ENCODE results near the gene NT5DC4.

NT5DC4 gene

DNA sequence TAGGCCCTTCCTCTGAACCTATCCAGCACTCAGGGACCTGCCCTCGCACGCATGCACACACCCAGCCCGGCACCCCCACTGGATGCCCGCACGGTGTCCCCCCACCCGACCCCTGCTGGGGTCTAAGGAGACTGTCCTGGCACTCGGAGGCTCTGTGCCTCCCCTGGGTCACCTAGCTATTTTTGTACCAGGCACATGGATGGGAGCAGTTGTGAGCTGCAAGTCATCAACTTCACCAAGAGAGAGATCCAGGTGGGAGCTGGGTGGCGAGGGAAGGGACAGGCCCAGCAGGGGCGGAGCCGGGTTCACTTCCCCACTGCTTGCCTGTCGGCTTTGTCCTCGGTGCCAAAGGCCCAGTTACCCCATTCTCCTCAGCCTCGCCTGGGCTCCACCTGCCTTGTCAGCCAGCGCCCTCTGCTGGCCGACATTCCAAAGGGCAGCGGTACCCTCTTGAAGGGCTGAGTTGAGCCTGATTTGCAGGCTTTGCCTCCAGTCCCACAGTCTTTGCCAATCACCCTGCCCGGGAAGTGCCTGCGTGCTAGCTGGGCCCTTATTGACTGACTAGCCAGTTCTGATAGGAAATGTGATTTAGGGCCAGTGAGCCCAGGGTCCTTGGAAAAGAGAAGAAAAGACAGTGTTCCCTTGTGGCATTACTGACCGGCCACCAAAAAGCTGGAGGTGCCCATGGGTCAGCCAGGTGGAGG is 5.8 kb downstream of the NT5DC4 start:
- no peak overlapping the region for H2BK12ac ChIP-seq (ENCODE audit: low read length)
- no peak overlapping the region for H3K4me2 ChIP-seq (ENCODE audit: low read length)
- H3K9ac ChIP-seq (ENCODE audit: low read length), result no peak overlapping the region
- H3K23ac ChIP-seq (ENCODE audit: low read length), result no peak overlapping the region
- H2BK120ac ChIP-seq (ENCODE audit: insufficient read depth, low read length, poor library complexity), result no peak overlapping the region
- no peak overlapping the region for H3K4me3 ChIP-seq (ENCODE audit: low read depth, low read length)
- no peaks in the 10 kb centered on the region for H3K79me1 ChIP-seq (ENCODE audit: low read length)
- no peak overlapping the region for H2AK5ac ChIP-seq (ENCODE audit: low read length)
- no peak overlapping the region for H3K27ac ChIP-seq (ENCODE audit: low read depth, low read length)
- no peak overlapping the region for H3K4ac ChIP-seq (ENCODE audit: low read depth, low read length)
- DNase-seq, result peak; percentile 90 to 98
- H3K14ac ChIP-seq (ENCODE audit: low read length), result no peak overlapping the region
- no peak overlapping the region for H3K18ac ChIP-seq (ENCODE audit: low read length)
- H4K12ac ChIP-seq (ENCODE audit: low read depth, low read length), result peak overlapping the region; percentile 9
- no peaks in the 10 kb centered on the region for H3K36me3 ChIP-seq (ENCODE audit: control insufficient read depth in 1 of 2, insufficient read depth in 2 of 2, low read length in 2 of 2)
- no peak overlapping the region for H2BK5ac ChIP-seq (ENCODE audit: low read depth, low read length, poor library complexity)
- peak overlapping the region; percentile 8 for H4K91ac ChIP-seq (ENCODE audit: low read depth, low read length)
- peak overlapping the region; percentile 41 for H4K8ac ChIP-seq (ENCODE audit: low read depth, low read length)
- H3K9me3 ChIP-seq (ENCODE audit: insufficient read depth, low read depth, low read length), result peaks cover 3% of the 10 kb centered on the region
- no CpG with 5 or more reads among the region's 19 CpGs for WGBS (ENCODE audit: extremely low coverage, insufficient coverage, insufficient read length)
- no peaks in the 10 kb centered on the region for H3K27me3 ChIP-seq (ENCODE audit: insufficient read depth, low read length)
- no peaks in the 10 kb centered on the region for H3K4me1 ChIP-seq (ENCODE audit: control insufficient read depth in 1 of 2, insufficient read depth in 2 of 2, low read length in 2 of 2)
- peak overlapping the region; percentile 59 for H2AFZ ChIP-seq (ENCODE audit: insufficient read depth, low read length, poor library complexity)
- H3K79me2 ChIP-seq (ENCODE audit: control insufficient read depth, insufficient read depth, low read length, poor library complexity), result no peaks in the 10 kb centered on the region

DNA sequence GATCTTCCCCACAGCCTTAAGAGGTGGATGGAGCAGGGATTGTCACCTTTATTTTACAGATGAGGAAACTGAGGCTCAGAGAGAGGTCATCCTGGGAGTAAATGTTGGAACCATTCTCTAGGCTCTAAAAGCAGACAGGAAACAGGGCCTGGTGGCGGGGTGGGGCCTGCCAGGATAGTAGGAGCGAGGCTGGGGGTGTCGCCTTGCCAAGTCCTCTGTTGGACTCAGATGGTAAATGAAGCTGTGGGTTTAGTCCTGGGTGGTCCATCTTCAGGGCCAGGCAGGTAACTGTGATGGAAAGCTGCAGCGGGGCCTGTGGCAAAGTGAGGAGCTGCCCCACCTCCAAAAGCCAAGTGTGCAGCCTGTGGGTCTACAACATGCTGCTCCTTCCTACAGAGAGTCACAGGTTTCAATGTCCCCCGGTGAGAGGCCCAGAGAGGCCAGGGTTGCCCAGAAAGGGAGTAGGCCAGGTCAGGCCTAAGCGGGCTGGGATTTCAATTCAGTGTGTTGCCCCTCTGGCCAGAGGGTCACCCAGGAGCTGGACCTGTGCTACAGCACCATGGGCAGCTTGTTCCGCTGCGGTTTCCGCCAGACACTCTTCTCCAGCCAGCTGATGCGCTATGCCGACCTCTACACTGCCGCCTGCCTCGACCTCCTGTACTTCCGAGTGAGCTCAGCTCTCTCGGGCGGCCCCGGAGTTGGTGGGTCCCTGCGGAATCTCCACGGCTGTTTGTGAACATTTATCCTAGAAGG is 6.6 kb downstream of the NT5DC4 start:
- WGBS (ENCODE audit: extremely low coverage, insufficient coverage, insufficient read length), result no CpG with 5 or more reads among the region's 19 CpGs
- no peaks in the 10 kb centered on the region for H3K79me1 ChIP-seq (ENCODE audit: low read length)
- H2AK5ac ChIP-seq (ENCODE audit: low read length), result no peak overlapping the region
- no peaks in the 10 kb centered on the region for H3K4me1 ChIP-seq (ENCODE audit: control insufficient read depth in 1 of 2, insufficient read depth in 2 of 2, low read length in 2 of 2)
- no peak overlapping the region for H3K4me3 ChIP-seq (ENCODE audit: low read depth, low read length)
- no peaks in the 10 kb centered on the region for H3K36me3 ChIP-seq (ENCODE audit: control insufficient read depth in 1 of 2, insufficient read depth in 2 of 2, low read length in 2 of 2)
- no peak overlapping the region for H3K4ac ChIP-seq (ENCODE audit: low read depth, low read length)
- no peak overlapping the region for H2BK12ac ChIP-seq (ENCODE audit: low read length)
- no peak overlapping the region for H3K4me2 ChIP-seq (ENCODE audit: low read length)
- H4K12ac ChIP-seq (ENCODE audit: low read depth, low read length), result no peak overlapping the region
- H3K14ac ChIP-seq (ENCODE audit: low read length), result no peak overlapping the region
- no peak overlapping the region for H4K8ac ChIP-seq (ENCODE audit: low read depth, low read length)
- no peak overlapping the region for H3K27ac ChIP-seq (ENCODE audit: low read depth, low read length)
- H3K18ac ChIP-seq (ENCODE audit: low read length), result no peak overlapping the region
- no peak overlapping the region for H3K23ac ChIP-seq (ENCODE audit: low read length)
- no peak overlapping the region for H2AFZ ChIP-seq (ENCODE audit: insufficient read depth, low read length, poor library complexity)
- H4K91ac ChIP-seq (ENCODE audit: low read depth, low read length), result no peak overlapping the region
- no peak for DNase-seq
- no peak overlapping the region for H2BK120ac ChIP-seq (ENCODE audit: insufficient read depth, low read length, poor library complexity)
- no peak overlapping the region for H2BK5ac ChIP-seq (ENCODE audit: low read depth, low read length, poor library complexity)
- H3K27me3 ChIP-seq (ENCODE audit: insufficient read depth, low read length), result no peaks in the 10 kb centered on the region
- no peak overlapping the region for H3K9ac ChIP-seq (ENCODE audit: low read length)
- H3K9me3 ChIP-seq (ENCODE audit: insufficient read depth, low read depth, low read length), result peaks cover 3% of the 10 kb centered on the region
- no peaks in the 10 kb centered on the region for H3K79me2 ChIP-seq (ENCODE audit: control insufficient read depth, insufficient read depth, low read length, poor library complexity)

DNA sequence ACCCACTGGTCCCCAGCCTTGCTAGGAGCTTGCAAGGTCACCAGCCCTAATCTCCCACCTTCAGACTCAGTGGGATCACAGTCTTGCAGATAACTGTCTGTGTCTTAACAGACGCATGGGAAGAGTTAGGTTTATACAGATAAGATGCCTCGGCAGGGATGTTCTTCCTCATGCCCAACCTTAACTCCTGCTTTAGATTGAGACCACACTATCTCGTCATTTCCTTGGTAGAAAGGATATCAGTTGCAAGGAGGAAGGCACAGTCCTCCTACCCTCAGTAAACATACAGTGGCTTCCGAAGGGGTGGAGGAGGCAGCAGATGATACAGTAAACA is 7.2 kb downstream of the NT5DC4 start:
- Histone ChIP-seq H2AK5ac (ENCODE audit: low read length) (no peak overlapping the region), H3K4me3 (ENCODE audit: low read depth, low read length) (no peak overlapping the region), H3K4me1 (ENCODE audit: control insufficient read depth in 1 of 2, insufficient read depth in 2 of 2, low read length in 2 of 2) (no peaks in the 10 kb centered on the region), H3K4ac (ENCODE audit: low read depth, low read length) (no peak overlapping the region), H3K27me3 (ENCODE audit: insufficient read depth, low read length) (no peaks in the 10 kb centered on the region), H3K14ac (ENCODE audit: low read length) (no peak overlapping the region), H2BK120ac (ENCODE audit: insufficient read depth, low read length, poor library complexity) (no peak overlapping the region), H4K91ac (ENCODE audit: low read depth, low read length) (no peak overlapping the region), H3K79me1 (ENCODE audit: low read length) (no peaks in the 10 kb centered on the region), H2BK5ac (ENCODE audit: low read depth, low read length, poor library complexity) (no peak overlapping the region), H3K27ac (ENCODE audit: low read depth, low read length) (no peak overlapping the region), H3K36me3 (ENCODE audit: control insufficient read depth in 1 of 2, insufficient read depth in 2 of 2, low read length in 2 of 2) (no peaks in the 10 kb centered on the region), H4K8ac (ENCODE audit: low read depth, low read length) (no peak overlapping the region), H3K9me3 (ENCODE audit: insufficient read depth, low read depth, low read length) (peaks cover 3% of the 10 kb centered on the region), H2BK12ac (ENCODE audit: low read length) (no peak overlapping the region), H3K23ac (ENCODE audit: low read length) (no peak overlapping the region), H2AFZ (ENCODE audit: insufficient read depth, low read length, poor library complexity) (no peak overlapping the region), H3K18ac (ENCODE audit: low read length) (no peak overlapping the region), H3K9ac (ENCODE audit: low read length) (no peak overlapping the region), H4K12ac (ENCODE audit: low read depth, low read length) (no peak overlapping the region), H3K79me2 (ENCODE audit: control insufficient read depth, insufficient read depth, low read length, poor library complexity) (no peaks in the 10 kb centered on the region), H3K4me2 (ENCODE audit: low read length) (no peak overlapping the region)
- no CpG with 5 or more reads among the region's 4 CpGs for WGBS (ENCODE audit: extremely low coverage, insufficient coverage, insufficient read length)
- DNase-seq, result no peak

GRCh38 chr2:112728378-112729175 is 7.8 kb downstream of the NT5DC4 start:
- H2AFZ ChIP-seq (ENCODE audit: insufficient read depth, low read length, poor library complexity), result no peak overlapping the region
- peaks cover 3% of the 10 kb centered on the region for H3K9me3 ChIP-seq (ENCODE audit: insufficient read depth, low read depth, low read length)
- H3K14ac ChIP-seq (ENCODE audit: low read length), result no peak overlapping the region
- no peak overlapping the region for H2AK5ac ChIP-seq (ENCODE audit: low read length)
- no CpG with 5 or more reads among the region's 11 CpGs for WGBS (ENCODE audit: extremely low coverage, insufficient coverage, insufficient read length)
- no peak overlapping the region for H2BK12ac ChIP-seq (ENCODE audit: low read length)
- H3K9ac ChIP-seq (ENCODE audit: low read length), result no peak overlapping the region
- no peak for DNase-seq
- no peak overlapping the region for H2BK120ac ChIP-seq (ENCODE audit: insufficient read depth, low read length, poor library complexity)
- H3K18ac ChIP-seq (ENCODE audit: low read length), result no peak overlapping the region
- no peak overlapping the region for H3K27ac ChIP-seq (ENCODE audit: low read depth, low read length)
- H3K36me3 ChIP-seq (ENCODE audit: control insufficient read depth in 1 of 2, insufficient read depth in 2 of 2, low read length in 2 of 2), result no peaks in the 10 kb centered on the region
- no peak overlapping the region for H3K4ac ChIP-seq (ENCODE audit: low read depth, low read length)
- H3K79me2 ChIP-seq (ENCODE audit: control insufficient read depth, insufficient read depth, low read length, poor library complexity), result no peaks in the 10 kb centered on the region
- no peak overlapping the region for H3K23ac ChIP-seq (ENCODE audit: low read length)
- no peaks in the 10 kb centered on the region for H3K4me1 ChIP-seq (ENCODE audit: control insufficient read depth in 1 of 2, insufficient read depth in 2 of 2, low read length in 2 of 2)
- no peak overlapping the region for H4K8ac ChIP-seq (ENCODE audit: low read depth, low read length)
- H2BK5ac ChIP-seq (ENCODE audit: low read depth, low read length, poor library complexity), result no peak overlapping the region
- H3K4me2 ChIP-seq (ENCODE audit: low read length), result no peak overlapping the region
- H4K12ac ChIP-seq (ENCODE audit: low read depth, low read length), result no peak overlapping the region
- H3K4me3 ChIP-seq (ENCODE audit: low read depth, low read length), result no peak overlapping the region
- H3K79me1 ChIP-seq (ENCODE audit: low read length), result no peaks in the 10 kb centered on the region
- H4K91ac ChIP-seq (ENCODE audit: low read depth, low read length), result no peak overlapping the region
- H3K27me3 ChIP-seq (ENCODE audit: insufficient read depth, low read length), result no peaks in the 10 kb centered on the region

Measured in trophoblast cell (in vitro differentiated cells and primary cell).